Forelimb muscle (tissue), 1 donor: ENCODE results near the gene BAIAP2. TPM values are rescaled to one million over a fixed set of nuclear protein-coding genes. Genes with fewer than 3 reads are reported as not detected.
"Not testable (repeated sequence)": the region's sequence is repeated elsewhere in the genome, so short reads cannot be mapped to it uniquely, and the experiment has no call there.

Experiments
- DNase-seq: peaks from one replicate; pipeline ENCODE4 v3.0.0-alpha.2; 2013; ENCODE audit warnings: low read depth
- polyA plus RNA-seq: library from polyadenylated mRNA; unstranded; fragments of 120-200 nt; gene quantifications from one replicate; pipeline ENCODE4 v1.2.1, GENCODE V29; 2013; ENCODE audit not compliant: insufficient read length

BAIAP2 gene
- polyA plus RNA-seq, 1 donor, result 15.4 TPM

DNA sequence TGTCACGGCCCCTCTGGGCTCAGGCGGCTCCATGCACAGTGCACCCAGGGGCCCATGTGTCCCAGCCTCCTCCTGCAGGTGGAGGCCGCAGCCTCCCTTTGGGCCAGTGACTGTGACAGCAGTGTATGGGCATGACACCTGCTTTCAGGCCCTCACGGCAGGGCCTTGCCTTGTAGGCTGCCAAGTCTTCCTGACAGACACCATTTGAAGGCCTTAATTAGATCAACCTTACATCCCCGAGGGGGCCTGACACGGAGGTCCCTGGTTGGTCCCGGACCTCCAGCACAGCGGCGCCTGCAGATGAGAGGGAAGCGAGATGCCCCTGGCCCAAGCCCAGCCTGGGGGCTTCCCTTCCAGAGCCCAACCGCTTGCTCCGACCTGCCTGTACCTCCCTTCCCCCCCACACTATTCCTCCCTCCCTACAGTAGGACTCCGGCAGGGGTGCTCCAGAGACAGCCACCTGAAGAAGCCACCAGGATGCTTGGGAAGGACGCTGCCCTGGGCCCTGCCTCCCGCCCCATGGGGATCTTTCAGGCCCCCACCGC lies 31.9 kb downstream of the BAIAP2 start:
- no peak for DNase-seq

DNA sequence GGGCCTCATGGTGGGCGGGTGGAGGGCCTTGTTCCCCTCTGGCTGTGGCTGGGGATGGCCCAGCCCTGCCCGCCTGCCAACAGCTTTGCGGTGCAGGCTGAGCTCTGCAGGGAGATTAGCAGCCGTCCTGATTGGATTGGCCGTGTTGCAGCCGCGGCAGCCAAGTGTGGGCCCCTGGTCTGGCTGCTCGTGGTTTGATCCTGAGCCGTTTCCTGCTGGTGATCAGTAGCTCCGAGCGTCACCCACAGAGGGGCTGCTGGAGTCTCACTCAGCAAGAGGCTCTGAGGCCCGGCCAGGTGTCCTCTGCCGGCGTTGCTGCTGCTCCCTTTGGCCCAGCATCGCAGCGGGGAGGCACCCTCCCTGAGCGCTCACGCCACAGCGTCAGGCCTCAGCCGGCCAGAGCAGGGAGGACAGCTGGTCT lies 32.5 kb downstream of the BAIAP2 start:
- no peak for DNase-seq

- no peak for DNase-seq
Measured at GRCh38 chr17:81068411-81069134, 33.6 kb downstream of the BAIAP2 start.

GRCh38 chr17:81069135-81069645 lies 34.2 kb downstream of the BAIAP2 start:
- no peak for DNase-seq

DNA sequence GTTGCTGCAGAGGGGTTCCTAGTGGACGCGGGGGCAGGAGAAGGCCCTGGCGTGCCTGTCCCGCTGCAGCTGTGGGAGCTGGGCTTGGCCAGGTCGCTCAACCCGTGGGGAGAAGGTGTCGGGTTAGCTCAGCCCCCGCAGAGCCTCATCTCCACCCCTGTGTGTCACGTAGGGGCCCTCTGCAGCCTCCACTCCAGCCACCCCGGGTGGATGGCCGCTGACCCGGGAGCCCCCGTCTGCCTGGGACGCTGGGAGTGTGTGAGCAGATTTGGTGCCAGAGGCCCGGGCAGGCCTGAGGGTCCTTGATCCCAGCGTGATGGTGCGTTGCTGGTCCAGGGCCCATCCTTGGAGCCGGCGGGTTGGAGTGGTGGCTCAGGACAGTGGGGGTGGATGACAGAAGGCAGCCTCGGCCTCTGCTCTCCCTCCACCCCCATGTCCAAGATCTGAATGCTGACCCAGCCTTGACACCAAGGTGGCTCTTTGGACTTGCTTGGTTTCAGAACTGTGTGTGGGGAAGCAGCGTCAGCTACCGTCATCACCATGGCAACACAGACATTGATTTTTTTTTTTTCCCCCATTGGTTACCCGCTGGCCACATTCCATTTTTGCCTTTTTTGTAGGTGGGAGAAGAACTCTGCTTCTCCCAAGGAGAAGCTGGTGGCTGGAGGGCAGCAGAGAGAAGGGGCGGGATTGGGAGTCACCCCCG lies 35.7 kb downstream of the BAIAP2 start:
- DNase-seq, result no peak

DNA sequence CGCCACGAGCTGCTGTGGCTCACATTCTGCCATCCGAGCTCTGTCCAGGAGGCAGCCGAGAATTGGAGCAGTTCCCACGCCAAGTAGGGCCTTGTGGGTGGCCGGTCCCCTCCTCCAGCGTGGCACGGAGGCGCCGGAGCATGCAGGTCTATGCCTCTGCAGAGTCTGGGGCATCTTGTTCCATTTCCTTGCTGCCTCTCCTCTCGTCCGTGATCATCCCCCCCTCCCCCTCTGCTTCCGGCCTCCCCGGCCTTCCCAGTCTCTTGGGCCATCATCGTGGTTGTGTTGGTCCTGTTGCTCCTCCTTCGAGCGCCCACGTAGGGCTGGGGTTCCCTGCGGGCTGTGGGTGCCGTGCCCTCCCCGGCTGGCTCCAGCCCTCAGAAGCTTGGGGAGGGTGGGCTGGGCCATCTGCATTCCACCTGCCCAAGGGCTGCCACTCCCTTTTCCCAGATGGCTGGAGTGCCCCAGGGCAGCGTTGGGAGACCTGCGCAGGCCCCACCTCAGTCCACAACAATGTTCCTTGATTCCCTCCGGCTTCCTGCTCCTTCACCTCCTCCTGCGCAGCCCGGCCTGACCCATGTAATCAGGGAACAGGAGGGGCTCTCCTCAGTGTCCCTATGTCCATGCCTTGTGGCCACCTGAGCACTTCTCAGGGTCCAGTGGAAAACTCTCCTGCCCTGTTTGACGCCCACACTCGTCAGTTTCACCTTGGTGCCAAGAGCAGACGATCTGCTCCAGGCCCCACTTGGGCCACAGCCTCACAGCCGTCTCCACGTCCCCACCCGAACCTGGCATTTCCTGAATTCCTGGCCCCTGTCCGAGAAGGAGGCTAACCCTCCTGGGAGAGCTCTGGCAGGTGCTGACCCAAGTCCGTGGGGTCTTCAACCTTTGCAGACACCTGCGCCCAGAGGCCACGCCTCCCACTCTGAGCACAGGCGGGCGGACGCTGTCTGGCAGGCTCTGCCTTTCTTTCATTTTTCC lies 37.1 kb downstream of the BAIAP2 start:
- DNase-seq, result no peak

GRCh38 chr17:81073967-81074839 lies 39.3 kb downstream of the BAIAP2 start:
- no peak for DNase-seq

DNA sequence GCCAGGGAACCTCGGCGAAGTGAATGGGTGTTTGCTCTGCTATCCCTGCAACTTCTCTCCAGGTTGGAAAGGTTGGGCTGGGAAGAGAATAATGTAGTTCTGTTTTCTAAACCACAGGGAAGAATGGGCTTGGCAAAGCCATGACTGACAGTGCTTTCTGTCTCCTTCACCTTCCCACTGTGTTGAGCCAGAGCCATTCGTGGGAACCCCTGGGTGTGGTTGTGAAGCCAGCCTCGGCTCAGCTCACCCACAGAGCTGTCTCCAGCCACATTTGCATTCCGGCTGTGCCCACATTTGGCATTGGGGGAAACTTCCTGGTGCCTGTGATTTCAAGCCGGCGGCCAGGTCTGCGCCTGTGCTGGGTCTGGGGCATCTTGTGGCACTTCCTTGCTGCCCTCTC lies 39.9 kb downstream of the BAIAP2 start:
- no peak for DNase-seq

- DNase-seq, result no peak
Measured at GRCh38 chr17:81075307-81075706, 40.4 kb downstream of the BAIAP2 start.

DNA sequence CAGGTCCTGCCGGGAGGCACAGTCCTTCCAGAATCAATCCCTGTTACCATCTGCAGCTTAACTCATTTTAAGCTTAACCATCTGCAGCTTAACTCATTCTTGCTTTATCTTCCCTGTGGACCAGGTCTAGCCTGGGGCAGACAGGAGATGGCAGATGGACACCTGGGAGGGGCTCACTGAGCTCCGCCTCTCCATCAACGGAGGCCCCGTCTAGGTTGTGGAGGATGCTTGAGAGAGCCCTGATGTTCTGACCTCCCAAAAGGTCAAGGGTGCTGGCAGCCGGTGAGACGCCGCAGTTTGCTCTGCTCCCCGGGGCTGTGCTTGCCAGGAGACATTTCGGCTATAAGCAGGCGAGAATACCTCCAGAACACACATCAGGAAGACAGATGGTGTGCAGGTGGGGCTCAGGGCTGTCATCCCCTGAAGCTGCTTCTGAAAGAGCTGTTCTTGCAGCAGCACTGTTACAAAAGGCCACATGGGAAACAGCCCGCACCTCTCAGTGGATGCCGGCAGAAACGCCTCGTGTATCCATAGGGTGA lies 41.3 kb downstream of the BAIAP2 start:
- DNase-seq, result no peak

DNA sequence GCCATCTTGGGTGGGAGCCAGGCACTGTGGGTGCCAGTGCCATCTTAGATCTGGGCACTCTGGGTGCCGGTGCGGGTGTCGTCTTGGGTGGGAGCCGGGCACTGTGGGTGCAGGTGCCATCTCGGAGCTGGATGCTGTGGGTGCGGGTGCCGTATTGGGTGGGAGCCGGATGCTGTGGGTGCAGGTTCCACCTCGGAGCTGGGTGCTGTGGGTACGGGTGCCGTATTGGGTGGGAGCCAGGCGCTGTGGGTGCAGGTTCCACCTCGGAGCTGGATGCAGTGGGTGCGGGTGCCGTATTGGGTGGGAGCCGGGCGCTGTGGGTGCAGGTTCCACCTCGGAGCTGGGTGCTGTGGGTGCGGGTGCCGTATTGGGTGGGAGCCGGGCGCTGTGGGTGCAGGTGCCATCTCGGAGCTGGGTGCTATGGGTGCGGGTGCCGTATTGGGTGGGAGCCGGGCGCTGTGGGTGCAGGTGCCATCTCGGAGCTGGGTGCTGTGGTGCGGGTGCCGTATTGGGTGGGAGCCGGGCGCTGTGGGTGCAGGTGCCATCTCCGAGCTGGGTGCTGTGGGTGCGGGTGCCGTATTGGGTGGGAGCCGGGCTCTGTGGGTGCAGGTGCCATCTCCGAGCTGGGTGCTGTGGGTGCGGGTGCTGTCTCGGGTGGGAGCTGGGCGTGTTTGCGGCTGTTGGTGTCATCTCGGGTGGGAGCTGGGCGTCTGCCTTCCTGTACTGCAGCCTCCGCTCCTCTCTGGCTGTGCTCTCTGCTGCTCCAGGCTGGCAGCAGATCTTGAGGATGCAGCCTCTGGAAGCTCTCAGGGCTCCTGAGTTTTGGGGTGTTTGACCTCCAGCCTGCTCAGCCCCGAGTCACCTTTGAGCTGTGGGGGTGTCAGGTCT lies 43.3 kb downstream of the BAIAP2 start:
- DNase-seq, result not testable (repeated sequence)

- no peak for DNase-seq
Measured at GRCh38 chr17:81080019-81080418, 45.1 kb downstream of the BAIAP2 start.

DNA sequence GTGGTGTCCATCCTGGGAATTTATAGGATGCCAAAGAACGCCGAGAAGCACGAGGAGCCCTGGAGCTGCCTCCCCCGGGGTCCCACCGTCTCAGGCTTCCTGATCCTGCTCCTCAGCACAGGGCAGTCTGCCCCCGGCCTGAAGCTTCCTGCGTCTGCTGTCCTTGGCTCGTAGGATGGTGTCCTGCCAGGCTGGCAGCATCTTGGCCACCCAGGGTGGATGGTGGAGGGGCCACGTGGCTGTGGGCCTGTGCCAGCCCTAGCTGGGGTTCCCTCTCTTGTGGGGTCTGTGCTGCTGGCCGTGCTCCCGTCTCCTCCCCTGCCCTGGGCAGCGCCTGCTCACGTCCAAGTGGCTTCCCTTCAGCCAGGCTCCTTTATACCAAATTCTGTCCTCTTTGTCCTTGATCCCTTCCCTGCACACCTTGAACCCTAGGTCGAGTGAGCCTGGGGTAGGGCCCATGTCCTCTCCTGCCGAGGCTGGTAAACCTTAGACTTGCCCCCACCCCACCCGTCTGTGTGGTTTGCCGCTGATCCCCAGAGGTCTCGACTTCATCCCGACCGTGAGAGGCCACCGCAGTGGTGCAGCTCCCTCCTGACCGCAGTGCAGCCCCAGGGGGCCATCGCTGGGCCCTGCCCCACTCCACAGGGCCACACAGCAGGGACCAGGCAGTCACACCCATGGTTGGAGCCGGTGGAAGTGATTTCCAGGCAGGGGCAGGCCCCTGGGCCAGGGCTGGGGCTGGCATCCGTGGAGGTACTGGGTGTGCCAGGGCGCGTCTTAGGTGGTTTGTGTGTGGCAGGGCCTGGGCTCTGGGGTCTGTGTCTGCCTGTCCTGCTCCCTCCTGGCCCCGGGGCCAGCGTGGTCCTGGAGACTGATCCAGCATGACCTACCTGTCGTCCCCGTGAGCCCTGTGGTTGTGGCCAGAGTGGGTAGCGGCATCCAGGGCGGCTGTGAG lies 46.5 kb downstream of the BAIAP2 start:
- no peak for DNase-seq

- no peak for DNase-seq
Measured at GRCh38 chr17:81082177-81083073, 47.5 kb downstream of the BAIAP2 start.

GRCh38 chr17:81083125-81083765 lies 48.3 kb downstream of the BAIAP2 start:
- no peak for DNase-seq

DNA sequence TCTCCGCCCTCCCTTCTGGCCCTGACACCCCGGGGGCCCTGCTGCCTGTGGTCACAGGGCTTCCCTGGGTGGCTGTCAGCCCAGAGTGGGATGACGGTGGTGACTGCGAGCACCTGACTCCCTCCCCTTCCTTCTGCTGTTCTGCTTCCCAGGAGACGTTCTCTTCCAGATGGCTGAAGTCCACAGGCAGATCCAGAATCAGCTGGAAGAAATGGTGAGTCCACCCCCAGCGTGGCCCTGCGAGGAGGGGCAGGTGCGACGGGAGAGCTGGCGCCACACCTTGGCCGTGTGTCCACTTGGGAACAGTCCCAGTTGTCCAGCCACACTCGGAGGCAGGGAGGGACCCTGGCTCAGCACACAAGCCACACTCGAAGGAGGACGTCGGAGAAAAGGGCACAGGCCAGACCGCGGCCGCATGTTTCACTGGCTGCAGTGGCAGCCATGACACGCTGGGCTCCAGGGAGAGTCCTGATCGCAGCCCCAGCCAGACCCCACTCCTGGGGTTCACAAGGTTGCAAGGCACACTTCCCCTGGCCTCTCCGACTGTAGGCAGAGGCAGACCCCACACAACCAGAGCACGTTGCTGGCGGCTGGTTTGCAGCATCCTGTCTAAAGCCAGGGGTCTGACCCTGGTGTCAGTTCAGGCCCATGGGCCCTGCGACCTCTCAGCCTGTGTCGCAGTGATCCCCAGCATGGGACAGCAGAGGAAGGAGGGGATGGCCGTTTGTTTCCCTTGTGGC lies 49.9 kb downstream of the BAIAP2 start:
- no peak for DNase-seq
